Measurements from ENCODE around the gene TIA1.

DNA sequence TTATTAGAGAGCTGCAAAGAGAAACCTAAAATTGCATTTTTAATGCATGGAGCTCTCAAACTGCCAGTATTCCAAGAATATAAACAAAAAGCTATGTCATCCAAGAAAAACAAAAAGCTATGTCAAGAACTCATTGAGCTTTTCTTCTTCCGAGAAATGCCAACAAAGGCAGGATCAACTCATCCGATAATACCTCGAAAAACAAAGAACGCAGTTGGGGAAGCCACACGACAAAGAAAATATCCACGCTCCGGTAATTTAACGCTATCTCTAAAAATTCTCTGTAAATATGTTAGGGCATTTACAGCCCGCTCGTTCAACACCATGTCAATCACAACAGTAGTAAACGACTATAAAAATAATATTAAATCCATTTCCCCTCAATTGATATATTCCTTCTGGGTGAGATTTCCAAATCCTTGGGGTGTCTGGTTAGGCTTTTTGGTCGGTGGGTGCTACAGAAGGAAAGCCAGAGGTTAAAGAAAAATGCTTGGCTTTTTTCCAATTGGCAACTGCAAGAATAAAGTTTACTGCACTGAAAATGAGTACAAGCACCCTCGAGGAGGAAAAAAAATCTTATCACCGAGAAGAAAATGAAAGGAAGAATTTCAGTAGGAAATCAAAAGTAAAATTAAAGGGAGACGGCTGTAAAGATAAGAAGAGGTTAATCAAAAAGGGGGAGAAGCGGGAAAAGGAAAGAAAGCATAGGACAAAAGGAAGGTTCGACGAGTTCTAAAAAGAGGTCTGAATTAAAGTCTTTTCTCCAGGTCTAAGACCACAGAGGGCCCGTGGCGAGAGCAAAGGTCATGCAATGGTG lies 856 bp downstream of the TIA1 start:
- TF ChIP-seq, protein P1, sequence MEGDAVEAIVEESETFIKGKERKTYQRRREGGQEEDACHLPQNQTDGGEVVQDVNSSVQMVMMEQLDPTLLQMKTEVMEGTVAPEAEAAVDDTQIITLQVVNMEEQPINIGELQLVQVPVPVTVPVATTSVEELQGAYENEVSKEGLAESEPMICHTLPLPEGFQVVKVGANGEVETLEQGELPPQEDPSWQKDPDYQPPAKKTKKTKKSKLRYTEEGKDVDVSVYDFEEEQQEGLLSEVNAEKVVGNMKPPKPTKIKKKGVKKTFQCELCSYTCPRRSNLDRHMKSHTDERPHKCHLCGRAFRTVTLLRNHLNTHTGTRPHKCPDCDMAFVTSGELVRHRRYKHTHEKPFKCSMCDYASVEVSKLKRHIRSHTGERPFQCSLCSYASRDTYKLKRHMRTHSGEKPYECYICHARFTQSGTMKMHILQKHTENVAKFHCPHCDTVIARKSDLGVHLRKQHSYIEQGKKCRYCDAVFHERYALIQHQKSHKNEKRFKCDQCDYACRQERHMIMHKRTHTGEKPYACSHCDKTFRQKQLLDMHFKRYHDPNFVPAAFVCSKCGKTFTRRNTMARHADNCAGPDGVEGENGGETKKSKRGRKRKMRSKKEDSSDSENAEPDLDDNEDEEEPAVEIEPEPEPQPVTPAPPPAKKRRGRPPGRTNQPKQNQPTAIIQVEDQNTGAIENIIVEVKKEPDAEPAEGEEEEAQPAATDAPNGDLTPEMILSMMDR (IDR thresholded peaks at IDR 0.05): no peak
- TF ChIP-seq POLR2A (IDR thresholded peaks at IDR 0.05): no peak

All from thyroid gland (tissue), 4 donors.